OCI-LY1 (cell line): Measurements from ENCODE around the gene GRIP1.

ENCODE experiments used
- CTCF ChIP-seq: fragments of 200-600 bp; sonication (generic), shearing (Covaris generic); IDR thresholded peaks from 2 replicates; pipeline ENCODE4 v1.5.1; 2017; ENCODE audit warnings: mild to moderate bottlenecking, antibody characterized with exemption, low read length, moderate library complexity, mixed read lengths
- EZH2 ChIP-seq: fragments of 200-600 bp; sonication (generic), shearing (Covaris generic); IDR thresholded peaks from 2 replicates; pipeline ENCODE4 v1.8.0; 2017; ENCODE audit warnings: borderline replicate concordance, mixed run types, mild to moderate bottlenecking, antibody characterized with exemption, low read length, moderate library complexity, mixed read lengths

- no peak for TF ChIP-seq CTCF
- no peak for TF ChIP-seq EZH2
Observed at GRCh38 chr12:66392266-66392915, 286.5 kb downstream of the GRIP1 start.
